Endothelial cell (in vitro differentiated cells): Measurements from ENCODE around the gene MYO10. TPM values are rescaled to one million over a fixed set of nuclear protein-coding genes. Genes with fewer than 3 reads are reported as not detected.

Source experiments
- DNase-seq: peaks from one replicate; pipeline ENCODE4 v3.0.0; 2021; ENCODE audit warnings: low spot score
- H3K27ac Mint-ChIP-seq: one replicate; pipeline ENCODE4 v1.8.0; 2021; ENCODE audit warnings: mixed read lengths, inconsistent platforms; ENCODE audit not compliant: unreplicated experiment
- H3K27me3 Mint-ChIP-seq: one replicate; pipeline ENCODE4 v1.8.0; 2021; ENCODE audit warnings: mild to moderate bottlenecking, moderate library complexity, mixed read lengths, inconsistent platforms; ENCODE audit not compliant: unreplicated experiment
- H3K36me3 Mint-ChIP-seq: one replicate; pipeline ENCODE4 v1.8.0; 2021; ENCODE audit warnings: mild to moderate bottlenecking, low read depth, mixed read lengths, inconsistent platforms; ENCODE audit not compliant: unreplicated experiment
- H3K4me1 Mint-ChIP-seq: one replicate; pipeline ENCODE4 v1.8.0; 2021; ENCODE audit warnings: mild to moderate bottlenecking, mixed read lengths, inconsistent platforms; ENCODE audit not compliant: unreplicated experiment
- H3K4me3 Mint-ChIP-seq: one replicate; pipeline ENCODE4 v1.8.0; 2021; ENCODE audit warnings: mild to moderate bottlenecking, mixed read lengths, inconsistent platforms; ENCODE audit not compliant: unreplicated experiment
- H3K9me3 Mint-ChIP-seq: one replicate; pipeline ENCODE4 v1.8.0; 2021; ENCODE audit warnings: mixed read lengths, inconsistent platforms; ENCODE audit not compliant: unreplicated experiment
- total RNA-seq: library from RNA; stranded (reverse); fragmentation: NEBNext Ultra II Directional; extraction: Animal tissue kit (Norgen Biotek cat#: 25700); gene quantifications from one replicate; pipeline ENCODE4 v1.2.1, GENCODE V29; 2021; ENCODE audit not compliant: unreplicated experiment
- TF ChIP-seq, protein P1 (sequence below): fragments of 200-600 bp; sonication (generic); IDR thresholded peaks from one replicate; pipeline ENCODE4 v1.5.0; 2021; ENCODE audit warnings: antibody characterized with exemption; ENCODE audit not compliant: unreplicated experiment

The MYO10 gene
- total RNA-seq, 1 donor from 2014 or later: 132 TPM

DNA sequence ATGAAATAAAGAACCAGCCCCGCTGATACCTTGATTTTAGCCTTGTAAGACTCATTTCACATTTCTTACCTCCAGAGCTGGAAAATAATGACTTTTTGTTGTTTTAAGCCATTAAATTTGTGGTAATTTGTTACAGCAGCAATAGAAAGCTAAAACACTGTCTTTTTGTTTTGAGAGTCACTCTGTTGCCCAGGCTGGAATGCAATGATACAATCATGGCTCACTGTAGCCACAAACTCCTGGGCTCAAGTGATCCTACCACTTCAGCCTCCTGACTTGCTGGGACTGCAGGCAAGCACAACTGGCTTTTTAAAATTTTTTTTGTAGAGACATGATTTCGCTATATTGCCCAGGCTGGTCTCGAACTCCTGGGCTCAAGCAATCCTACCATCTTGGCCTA, 34.7 kb upstream of the MYO10 start:
- no peaks in the 10 kb centered on the region for H3K36me3 Mint-ChIP-seq
- DNase-seq: no peak
- TF ChIP-seq, protein P1, sequence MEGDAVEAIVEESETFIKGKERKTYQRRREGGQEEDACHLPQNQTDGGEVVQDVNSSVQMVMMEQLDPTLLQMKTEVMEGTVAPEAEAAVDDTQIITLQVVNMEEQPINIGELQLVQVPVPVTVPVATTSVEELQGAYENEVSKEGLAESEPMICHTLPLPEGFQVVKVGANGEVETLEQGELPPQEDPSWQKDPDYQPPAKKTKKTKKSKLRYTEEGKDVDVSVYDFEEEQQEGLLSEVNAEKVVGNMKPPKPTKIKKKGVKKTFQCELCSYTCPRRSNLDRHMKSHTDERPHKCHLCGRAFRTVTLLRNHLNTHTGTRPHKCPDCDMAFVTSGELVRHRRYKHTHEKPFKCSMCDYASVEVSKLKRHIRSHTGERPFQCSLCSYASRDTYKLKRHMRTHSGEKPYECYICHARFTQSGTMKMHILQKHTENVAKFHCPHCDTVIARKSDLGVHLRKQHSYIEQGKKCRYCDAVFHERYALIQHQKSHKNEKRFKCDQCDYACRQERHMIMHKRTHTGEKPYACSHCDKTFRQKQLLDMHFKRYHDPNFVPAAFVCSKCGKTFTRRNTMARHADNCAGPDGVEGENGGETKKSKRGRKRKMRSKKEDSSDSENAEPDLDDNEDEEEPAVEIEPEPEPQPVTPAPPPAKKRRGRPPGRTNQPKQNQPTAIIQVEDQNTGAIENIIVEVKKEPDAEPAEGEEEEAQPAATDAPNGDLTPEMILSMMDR: no peak
- no peaks in the 10 kb centered on the region for H3K4me1 Mint-ChIP-seq
- H3K9me3 Mint-ChIP-seq: no peaks in the 10 kb centered on the region
- H3K4me3 Mint-ChIP-seq: no peak overlapping the region
- no peaks in the 10 kb centered on the region for H3K27me3 Mint-ChIP-seq
- H3K27ac Mint-ChIP-seq: no peak overlapping the region

DNA sequence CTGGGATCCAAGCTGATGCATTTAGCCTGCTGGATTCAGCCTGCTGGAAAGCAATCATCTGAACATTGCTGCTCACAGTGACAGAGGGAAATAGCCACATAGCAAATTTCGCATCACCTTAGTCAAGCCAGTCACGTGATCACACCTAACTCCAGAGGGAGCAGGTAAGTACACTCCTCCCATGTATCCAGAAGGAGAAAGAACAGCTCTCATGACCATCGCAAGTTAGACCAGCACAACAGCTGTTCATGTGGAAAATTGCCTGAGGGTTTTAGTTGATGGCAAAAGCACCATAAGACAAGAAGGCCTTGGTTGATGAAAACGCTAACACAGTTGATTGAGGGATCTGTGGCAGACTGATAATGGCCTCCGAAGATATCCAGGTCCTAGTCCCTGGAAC, 34.2 kb upstream of the MYO10 start:
- Mint-ChIP-seq H3K27me3 (no peaks in the 10 kb centered on the region), H3K4me3 (no peak overlapping the region), H3K4me1 (no peaks in the 10 kb centered on the region), H3K9me3 (no peaks in the 10 kb centered on the region), H3K36me3 (no peaks in the 10 kb centered on the region), H3K27ac (no peak overlapping the region)
- TF ChIP-seq, protein P1: no peak
- no peak for DNase-seq

DNA sequence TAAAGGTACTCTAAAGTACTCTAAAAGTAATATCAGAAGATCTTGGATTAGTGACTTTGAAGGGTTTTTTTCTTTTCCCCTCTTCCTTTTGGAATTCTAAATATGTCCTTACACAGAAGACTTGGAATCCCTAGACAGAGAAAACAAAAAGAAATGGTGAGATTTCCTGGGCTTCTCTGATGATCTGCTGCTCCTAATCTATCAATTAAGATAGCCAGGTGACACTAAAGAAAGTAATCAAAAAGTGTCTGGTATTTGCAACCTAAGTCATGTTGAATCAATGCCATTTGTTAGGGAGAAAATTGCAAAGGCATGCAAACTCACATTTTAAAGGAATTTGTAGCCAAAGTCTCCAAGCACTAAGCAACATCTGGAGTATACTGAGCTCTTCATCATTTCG, 29.5 kb upstream of the MYO10 start:
- Mint-ChIP-seq H3K27me3 (no peaks in the 10 kb centered on the region), H3K4me1 (no peaks in the 10 kb centered on the region), H3K9me3 (no peaks in the 10 kb centered on the region), H3K4me3 (no peak overlapping the region), H3K27ac (no peak overlapping the region), H3K36me3 (no peaks in the 10 kb centered on the region)
- TF ChIP-seq, protein P1: no peak
- no peak for DNase-seq

DNA sequence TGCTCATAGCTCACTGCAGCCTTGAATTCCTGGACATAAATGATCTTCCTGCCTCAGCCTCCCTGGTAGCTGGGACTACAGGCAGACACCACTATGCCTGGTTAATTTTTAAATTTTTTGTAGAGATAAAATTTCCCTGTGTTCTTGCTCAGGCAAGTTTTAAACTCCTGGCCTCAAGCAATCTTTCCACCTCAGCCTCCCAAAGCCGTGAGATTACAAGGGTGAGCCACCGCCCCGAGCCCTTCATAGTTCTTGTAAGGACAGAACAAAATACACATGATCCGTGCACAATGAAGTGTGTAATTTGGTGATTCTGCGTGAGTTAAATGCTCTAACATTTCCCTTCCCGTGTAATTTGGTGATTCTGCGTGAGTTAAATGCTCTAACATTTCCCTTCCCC, 27.7 kb upstream of the MYO10 start:
- Mint-ChIP-seq H3K27ac (no peak overlapping the region), H3K4me1 (no peaks in the 10 kb centered on the region), H3K36me3 (no peaks in the 10 kb centered on the region), H3K27me3 (no peaks in the 10 kb centered on the region), H3K9me3 (no peaks in the 10 kb centered on the region), H3K4me3 (no peak overlapping the region)
- TF ChIP-seq, protein P1: no peak
- no peak for DNase-seq

DNA sequence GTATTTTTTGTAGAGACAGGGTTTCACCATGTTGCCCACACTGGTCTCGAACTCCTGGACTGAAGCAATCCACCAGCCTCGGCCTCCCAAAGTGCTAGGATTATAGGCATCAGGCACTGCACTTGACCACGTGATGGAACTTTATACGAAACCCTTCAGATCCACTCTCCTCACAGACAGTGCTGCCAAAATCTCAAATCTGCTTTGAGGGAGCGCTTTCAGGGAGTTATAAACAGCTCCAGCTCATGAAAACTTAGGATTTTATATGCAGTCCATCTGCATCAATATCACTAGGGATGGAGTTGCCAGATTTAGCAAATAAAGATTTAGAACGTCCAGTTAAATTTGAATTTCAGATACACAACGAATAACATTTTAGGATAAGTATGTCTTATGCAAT, 25.0 kb upstream of the MYO10 start:
- no peaks in the 10 kb centered on the region for H3K9me3 Mint-ChIP-seq
- TF ChIP-seq, protein P1: no peak
- DNase-seq: no peak

More for the DNA sequence above, 25.0 kb upstream of the MYO10 start:
- Mint-ChIP-seq H3K4me1 (no peaks in the 10 kb centered on the region), H3K27ac (no peak overlapping the region), H3K27me3 (peaks cover 3% of the 10 kb centered on the region), H3K4me3 (no peak overlapping the region), H3K36me3 (no peaks in the 10 kb centered on the region)
